Endodermal cell (in vitro differentiated cells): ENCODE data around the gene CD58. TPM values are rescaled to one million over a fixed set of nuclear protein-coding genes. Genes with fewer than 3 reads are reported as not detected.

ENCODE experiments used
- DNase-seq: peaks from one replicate; pipeline ENCODE4 v3.0.0-alpha.2; 2017
- H3K27ac ChIP-seq: 2 replicates; pipeline ENCODE4 v1.5.1; 2013; ENCODE audit warnings: mild to moderate bottlenecking, low read depth, low read length, moderate library complexity
- H3K27me3 ChIP-seq: 2 replicates; pipeline ENCODE4 v1.6.1; 2013; ENCODE audit warnings: mild to moderate bottlenecking, low read length, moderate library complexity; ENCODE audit not compliant: insufficient read depth, control insufficient read depth, poor library complexity, severe bottlenecking
- H3K36me3 ChIP-seq: 2 replicates; pipeline ENCODE4 v1.7.0; 2013; ENCODE audit warnings: mild to moderate bottlenecking, low read length, moderate library complexity; ENCODE audit not compliant: control insufficient read depth, insufficient read depth
- H3K4me1 ChIP-seq: one replicate; pipeline ENCODE4 v1.7.0; 2013; ENCODE audit warnings: low read length; ENCODE audit not compliant: control insufficient read depth, insufficient read depth
- H3K4me3 ChIP-seq: 2 replicates; pipeline ENCODE4 v1.5.1; 2013; ENCODE audit warnings: mild to moderate bottlenecking, low read length, moderate library complexity
- H3K9ac ChIP-seq: 2 replicates; pipeline ENCODE4 v1.6.1; 2013; ENCODE audit warnings: mild to moderate bottlenecking, low read length, moderate library complexity; ENCODE audit not compliant: poor library complexity, severe bottlenecking; ENCODE audit errors: extremely low read depth
- H3K9me3 ChIP-seq: 2 replicates; pipeline ENCODE4 v1.6.1; 2013; ENCODE audit warnings: mild to moderate bottlenecking, low read length, moderate library complexity; ENCODE audit not compliant: control insufficient read depth
- H3K27ac Mint-ChIP-seq: 2 replicates; pipeline ENCODE4 v1.8.0; 2020; ENCODE audit warnings: mixed read lengths
- H3K27me3 Mint-ChIP-seq: 2 replicates; pipeline ENCODE4 v1.8.0; 2021; ENCODE audit warnings: mild to moderate bottlenecking, mixed read lengths; ENCODE audit not compliant: insufficient read depth
- H3K36me3 Mint-ChIP-seq: 2 replicates; pipeline ENCODE4 v1.8.0; 2020; ENCODE audit warnings: low read depth, mixed read lengths
- H3K4me1 Mint-ChIP-seq: 2 replicates; pipeline ENCODE4 v1.8.0; 2020; ENCODE audit warnings: mixed read lengths
- H3K4me3 Mint-ChIP-seq: 2 replicates; pipeline ENCODE4 v1.8.0; 2020; ENCODE audit warnings: mild to moderate bottlenecking, moderate library complexity, mixed read lengths
- H3K9me3 Mint-ChIP-seq: 2 replicates; pipeline ENCODE4 v1.8.0; 2020; ENCODE audit warnings: mild to moderate bottlenecking, mixed read lengths
- WGBS, 2 experiments: methylation state at CpG; one replicate each; pipeline versions ENCODE4 v1.1.5 to v1.1.7; 2013; ENCODE audit warnings: missing lambda C conversion rate in 2 of 2, mixed read lengths in 1 of 2; ENCODE audit not compliant: insufficient coverage in 1 of 2, insufficient read length in 1 of 2; 5-methylcytosine and 5-hydroxymethylcytosine counted together
- total RNA-seq, 2 donors: library from RNA; stranded (reverse); fragmentation: NEBNext Ultra II Directional in 1 of 2; extraction: Animal tissue kit (Norgen Biotek cat#: 25700) in 1 of 2; gene quantifications; 2 replicates in 1 of 2; 3 replicates in 1 of 2; pipeline ENCODE4 v1.2.1, GENCODE V29; 2021
- TF ChIP-seq, protein P1 (sequence below): fragments of 200-600 bp; sonication (generic); conservative IDR thresholded peaks from 2 replicates; pipeline ENCODE4 v1.5.0; 2021; ENCODE audit warnings: antibody characterized with exemption, mild to moderate bottlenecking

CD58 gene
- total RNA-seq, 2 donors from 2014 or later = 4.6 to 5.9 TPM

DNA sequence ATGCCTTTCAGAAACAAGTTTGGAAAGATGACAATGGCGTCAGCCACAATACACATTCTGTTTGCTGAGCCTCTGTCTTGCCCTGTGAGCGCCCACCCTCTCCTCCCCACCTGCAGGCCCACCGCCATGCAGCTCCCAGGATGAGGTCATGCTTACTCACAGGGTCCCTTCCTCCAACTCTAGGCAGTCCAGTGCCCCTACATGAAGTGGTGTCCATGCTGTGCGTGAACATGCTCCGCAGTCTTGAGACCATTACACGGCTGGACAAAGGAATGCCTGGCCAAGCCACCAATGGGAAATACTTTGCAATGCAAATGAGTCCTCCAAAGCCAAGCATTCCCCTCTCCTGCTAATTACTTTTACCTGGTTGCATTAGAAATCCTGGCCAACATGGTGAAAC is 92.2 kb downstream of the CD58 start:
- Histone ChIP-seq H3K9me3 (no peaks in the 10 kb centered on the region), H3K27ac (no peak overlapping the region), H3K9ac (no peak overlapping the region), H3K4me1 (peaks cover 3% of the 10 kb centered on the region), H3K4me3 (no peak overlapping the region), H3K36me3 (no peaks in the 10 kb centered on the region), H3K27me3 (no peaks in the 10 kb centered on the region)
- no peaks in the 10 kb centered on the region for H3K27me3 Mint-ChIP-seq
- TF ChIP-seq, protein P1, sequence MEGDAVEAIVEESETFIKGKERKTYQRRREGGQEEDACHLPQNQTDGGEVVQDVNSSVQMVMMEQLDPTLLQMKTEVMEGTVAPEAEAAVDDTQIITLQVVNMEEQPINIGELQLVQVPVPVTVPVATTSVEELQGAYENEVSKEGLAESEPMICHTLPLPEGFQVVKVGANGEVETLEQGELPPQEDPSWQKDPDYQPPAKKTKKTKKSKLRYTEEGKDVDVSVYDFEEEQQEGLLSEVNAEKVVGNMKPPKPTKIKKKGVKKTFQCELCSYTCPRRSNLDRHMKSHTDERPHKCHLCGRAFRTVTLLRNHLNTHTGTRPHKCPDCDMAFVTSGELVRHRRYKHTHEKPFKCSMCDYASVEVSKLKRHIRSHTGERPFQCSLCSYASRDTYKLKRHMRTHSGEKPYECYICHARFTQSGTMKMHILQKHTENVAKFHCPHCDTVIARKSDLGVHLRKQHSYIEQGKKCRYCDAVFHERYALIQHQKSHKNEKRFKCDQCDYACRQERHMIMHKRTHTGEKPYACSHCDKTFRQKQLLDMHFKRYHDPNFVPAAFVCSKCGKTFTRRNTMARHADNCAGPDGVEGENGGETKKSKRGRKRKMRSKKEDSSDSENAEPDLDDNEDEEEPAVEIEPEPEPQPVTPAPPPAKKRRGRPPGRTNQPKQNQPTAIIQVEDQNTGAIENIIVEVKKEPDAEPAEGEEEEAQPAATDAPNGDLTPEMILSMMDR = no peak
- H3K4me1 Mint-ChIP-seq = peaks cover 34% of the 10 kb centered on the region
- H3K9me3 Mint-ChIP-seq = no peaks in the 10 kb centered on the region
- H3K27ac Mint-ChIP-seq = no peak overlapping the region
- 77 to 82% methylated on average over 4 to 6 of the region's 6 CpGs for WGBS, 2 experiments
- peak; percentile 63 for DNase-seq
- H3K4me3 Mint-ChIP-seq = no peak overlapping the region
- no peaks in the 10 kb centered on the region for H3K36me3 Mint-ChIP-seq

DNA sequence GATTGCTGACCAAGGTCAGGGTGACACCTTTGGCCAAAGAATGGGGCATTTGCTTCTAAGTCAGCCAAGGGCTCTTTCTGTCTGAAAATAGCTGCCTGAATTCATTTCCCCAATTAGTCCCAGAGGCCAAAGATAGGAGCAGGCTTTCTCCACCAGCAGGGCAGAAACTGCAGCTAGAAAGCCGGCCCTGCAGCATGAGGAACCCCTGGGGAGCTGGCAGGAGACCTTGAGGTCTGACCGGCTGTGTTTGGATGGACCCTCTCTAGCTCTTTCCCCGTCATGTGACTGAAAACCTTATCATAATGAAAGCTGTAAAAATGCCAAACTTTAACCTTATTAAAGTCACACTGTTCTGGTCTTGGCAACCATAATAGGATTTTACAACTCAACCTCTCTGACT is 93.4 kb downstream of the CD58 start:
- H3K27me3 ChIP-seq = no peaks in the 10 kb centered on the region
- H3K9ac ChIP-seq = no peak overlapping the region
- TF ChIP-seq, protein P1 = no peak
- no peaks in the 10 kb centered on the region for H3K9me3 ChIP-seq
- no peak overlapping the region for H3K27ac ChIP-seq
- no peak for DNase-seq
- no peak overlapping the region for H3K4me3 ChIP-seq
- Mint-ChIP-seq H3K9me3 (no peaks in the 10 kb centered on the region), H3K27me3 (no peaks in the 10 kb centered on the region), H3K27ac (no peak overlapping the region), H3K36me3 (no peaks in the 10 kb centered on the region), H3K4me3 (no peak overlapping the region), H3K4me1 (peaks cover 41% of the 10 kb centered on the region)
- 91% methylated on average over 3 of the region's 3 CpGs for WGBS, 2 experiments
- peaks cover 9% of the 10 kb centered on the region for H3K4me1 ChIP-seq
- H3K36me3 ChIP-seq = no peaks in the 10 kb centered on the region

DNA sequence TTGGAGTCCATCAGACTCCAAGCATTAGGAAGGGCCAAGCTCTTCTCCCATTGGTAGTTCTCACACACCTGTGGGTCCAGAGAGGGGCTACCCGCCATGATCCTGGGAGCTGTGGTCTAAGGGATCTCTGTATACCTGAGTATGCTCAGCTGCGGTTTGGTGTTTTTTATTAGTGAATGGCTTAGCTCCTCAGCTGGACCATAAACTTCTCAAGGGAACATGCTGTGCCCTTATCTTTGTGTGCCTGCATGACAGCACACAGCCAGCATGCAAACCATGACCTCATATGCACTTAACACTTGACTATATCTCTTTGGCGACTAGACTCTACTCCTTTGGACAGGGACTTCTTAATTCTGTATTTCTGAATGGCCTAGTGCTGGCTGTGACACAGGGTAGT is 94.5 kb downstream of the CD58 start:
- DNase-seq = no peak
- Mint-ChIP-seq H3K27me3 (no peaks in the 10 kb centered on the region), H3K4me3 (no peak overlapping the region), H3K27ac (no peak overlapping the region), H3K9me3 (no peaks in the 10 kb centered on the region), H3K36me3 (no peaks in the 10 kb centered on the region), H3K4me1 (peaks cover 44% of the 10 kb centered on the region)
- H3K36me3 ChIP-seq = no peaks in the 10 kb centered on the region
- peaks cover 17% of the 10 kb centered on the region for H3K4me1 ChIP-seq
- no peak overlapping the region for H3K27ac ChIP-seq
- H3K9ac ChIP-seq = no peak overlapping the region
- no peaks in the 10 kb centered on the region for H3K27me3 ChIP-seq
- H3K4me3 ChIP-seq = no peak overlapping the region
- H3K9me3 ChIP-seq = no peaks in the 10 kb centered on the region
- TF ChIP-seq, protein P1 = no peak
- 86 to 100% methylated on average over 1 to 3 of the region's 3 CpGs for WGBS, 2 experiments
